Fibroblast of lung (primary cell): Measurements from ENCODE around the gene DVL3.

Experiments
- CTCF ChIP-seq, 2 donors: IDR thresholded peaks in 1 of 2; conservative IDR thresholded peaks in 1 of 2; 1 replicate in 1 of 2; 2 replicates in 1 of 2; pipeline ENCODE4 v1.5.1; 2011 to 2012; ENCODE audit warnings: low read length in 2 of 2, control low read depth in 1 of 2, inconsistent platforms in 1 of 2, low read depth in 1 of 2, mild to moderate bottlenecking in 1 of 2
- EZH2 ChIP-seq: IDR thresholded peaks from 2 replicates; pipeline ENCODE4 v1.5.1; 2012; ENCODE audit warnings: low read length, control low read depth, mild to moderate bottlenecking; ENCODE audit errors: missing control alignments

- TF ChIP-seq CTCF (conservative IDR thresholded peaks at IDR 0.05 in 1 of 2, IDR thresholded peaks at IDR 0.05 in 1 of 2; ENCODE audit: low read depth in 1 of 2, low read length in 2 of 2): no peak
- TF ChIP-seq EZH2: no peak
Observed at GRCh38 chr3:184174646-184175492, 19.7 kb downstream of the DVL3 start, which contains the start of gene AP2M1.
